ENCODE data around the gene ST7.
"Not testable (repeated sequence)": the region's sequence is repeated elsewhere in the genome, so short reads cannot be mapped to it uniquely, and the experiment has no call there.

ST7 gene

GRCh38 chr7:117245703-117246102 is 292.4 kb downstream of the ST7 start:
- H3K4me3 Mint-ChIP-seq; H3K27me3 Mint-ChIP-seq; H3K4me1 Mint-ChIP-seq (ENCODE audit: low read depth); H3K9me3 Mint-ChIP-seq (ENCODE audit: low read depth); H3K27ac Mint-ChIP-seq; H3K36me3 Mint-ChIP-seq: not testable (repeated sequence)

GRCh38 chr7:117247809-117248208 is 294.5 kb downstream of the ST7 start:
- no peak overlapping the region for H3K27ac Mint-ChIP-seq
- no peaks in the 10 kb centered on the region for H3K36me3 Mint-ChIP-seq
- H3K27me3 Mint-ChIP-seq, result peaks cover 11% of the 10 kb centered on the region
- H3K4me1 Mint-ChIP-seq (ENCODE audit: low read depth), result no peaks in the 10 kb centered on the region
- H3K4me3 Mint-ChIP-seq, result no peak overlapping the region
- H3K9me3 Mint-ChIP-seq (ENCODE audit: low read depth), result no peaks in the 10 kb centered on the region

- Mint-ChIP-seq H3K27me3 (peaks cover 12% of the 10 kb centered on the region), H3K27ac (no peak overlapping the region), H3K36me3 (no peaks in the 10 kb centered on the region), H3K9me3 (ENCODE audit: low read depth) (no peaks in the 10 kb centered on the region), H3K4me3 (no peak overlapping the region), H3K4me1 (ENCODE audit: low read depth) (no peaks in the 10 kb centered on the region)
Measured at GRCh38 chr7:117248829-117249228, 295.5 kb downstream of the ST7 start.

- Mint-ChIP-seq H3K27ac (no peak overlapping the region), H3K27me3 (peaks cover 12% of the 10 kb centered on the region), H3K4me3 (no peak overlapping the region), H3K9me3 (ENCODE audit: low read depth) (no peaks in the 10 kb centered on the region), H3K36me3 (no peaks in the 10 kb centered on the region), H3K4me1 (ENCODE audit: low read depth) (no peaks in the 10 kb centered on the region)
Measured at GRCh38 chr7:117249696-117250095, 296.4 kb downstream of the ST7 start.

- no peak overlapping the region for H3K4me3 Mint-ChIP-seq
- H3K36me3 Mint-ChIP-seq, result no peaks in the 10 kb centered on the region
- no peaks in the 10 kb centered on the region for H3K9me3 Mint-ChIP-seq (ENCODE audit: low read depth)
- no peak overlapping the region for H3K27ac Mint-ChIP-seq
- no peaks in the 10 kb centered on the region for H3K4me1 Mint-ChIP-seq (ENCODE audit: low read depth)
- H3K27me3 Mint-ChIP-seq, result peaks cover 12% of the 10 kb centered on the region
Measured at GRCh38 chr7:117250245-117250644, 296.9 kb downstream of the ST7 start.

- H3K9me3 Mint-ChIP-seq (ENCODE audit: low read depth), result no peaks in the 10 kb centered on the region
- H3K4me1 Mint-ChIP-seq (ENCODE audit: low read depth), result no peaks in the 10 kb centered on the region
- H3K36me3 Mint-ChIP-seq, result no peaks in the 10 kb centered on the region
- no peak overlapping the region for H3K4me3 Mint-ChIP-seq
- H3K27me3 Mint-ChIP-seq, result peaks cover 14% of the 10 kb centered on the region
- H3K27ac Mint-ChIP-seq, result no peak overlapping the region
Measured at GRCh38 chr7:117250801-117251200, 297.5 kb downstream of the ST7 start.

GRCh38 chr7:117251687-117252086 is 298.4 kb downstream of the ST7 start:
- Mint-ChIP-seq H3K36me3 (no peaks in the 10 kb centered on the region), H3K27me3 (peaks cover 17% of the 10 kb centered on the region), H3K27ac (no peak overlapping the region), H3K4me1 (ENCODE audit: low read depth) (no peaks in the 10 kb centered on the region), H3K4me3 (no peak overlapping the region), H3K9me3 (ENCODE audit: low read depth) (no peaks in the 10 kb centered on the region)

- H3K27ac Mint-ChIP-seq, result no peak overlapping the region
Measured at GRCh38 chr7:117259615-117260014, 306.3 kb downstream of the ST7 start.

GRCh38 chr7:117262546-117262945 is 309.2 kb downstream of the ST7 start:
- Mint-ChIP-seq H3K27ac (no peak overlapping the region), H3K9me3 (ENCODE audit: low read depth) (no peaks in the 10 kb centered on the region), H3K4me1 (ENCODE audit: low read depth) (no peaks in the 10 kb centered on the region), H3K36me3 (no peaks in the 10 kb centered on the region), H3K4me3 (no peak overlapping the region), H3K27me3 (peaks cover 2% of the 10 kb centered on the region)

More at GRCh38 chr7:117259615-117260014, 306.3 kb downstream of the ST7 start:
- H3K4me3 Mint-ChIP-seq, result no peak overlapping the region
- H3K27me3 Mint-ChIP-seq, result peaks cover 7% of the 10 kb centered on the region
- H3K9me3 Mint-ChIP-seq (ENCODE audit: low read depth), result no peaks in the 10 kb centered on the region
- H3K4me1 Mint-ChIP-seq (ENCODE audit: low read depth), result no peaks in the 10 kb centered on the region
- no peaks in the 10 kb centered on the region for H3K36me3 Mint-ChIP-seq

GRCh38 chr7:117264716-117265115 is 311.4 kb downstream of the ST7 start:
- Mint-ChIP-seq H3K27me3 (peaks cover 2% of the 10 kb centered on the region), H3K4me3 (no peak overlapping the region), H3K36me3 (no peaks in the 10 kb centered on the region), H3K9me3 (ENCODE audit: low read depth) (no peaks in the 10 kb centered on the region), H3K27ac (no peak overlapping the region), H3K4me1 (ENCODE audit: low read depth) (no peaks in the 10 kb centered on the region)

GRCh38 chr7:117269417-117269816 is 316.1 kb downstream of the ST7 start:
- H3K4me3 Mint-ChIP-seq, result no peak overlapping the region
- no peak overlapping the region for H3K27ac Mint-ChIP-seq
- H3K9me3 Mint-ChIP-seq (ENCODE audit: low read depth), result no peaks in the 10 kb centered on the region
- H3K4me1 Mint-ChIP-seq (ENCODE audit: low read depth), result no peaks in the 10 kb centered on the region
- H3K27me3 Mint-ChIP-seq, result peaks cover 6% of the 10 kb centered on the region
- no peaks in the 10 kb centered on the region for H3K36me3 Mint-ChIP-seq

GRCh38 chr7:117269886-117270285 is 316.6 kb downstream of the ST7 start:
- Mint-ChIP-seq H3K4me1 (ENCODE audit: low read depth) (no peaks in the 10 kb centered on the region), H3K27ac (no peak overlapping the region), H3K36me3 (no peaks in the 10 kb centered on the region), H3K27me3 (peaks cover 6% of the 10 kb centered on the region), H3K9me3 (ENCODE audit: low read depth) (no peaks in the 10 kb centered on the region), H3K4me3 (no peak overlapping the region)

GRCh38 chr7:117270371-117270770 is 317.1 kb downstream of the ST7 start:
- no peak overlapping the region for H3K27ac Mint-ChIP-seq
- no peaks in the 10 kb centered on the region for H3K9me3 Mint-ChIP-seq (ENCODE audit: low read depth)
- peaks cover 6% of the 10 kb centered on the region for H3K27me3 Mint-ChIP-seq
- H3K4me1 Mint-ChIP-seq (ENCODE audit: low read depth), result no peaks in the 10 kb centered on the region
- no peaks in the 10 kb centered on the region for H3K36me3 Mint-ChIP-seq
- no peak overlapping the region for H3K4me3 Mint-ChIP-seq

GRCh38 chr7:117271566-117271965 is 318.3 kb downstream of the ST7 start:
- Mint-ChIP-seq H3K9me3 (ENCODE audit: low read depth) (no peaks in the 10 kb centered on the region), H3K36me3 (no peaks in the 10 kb centered on the region), H3K4me1 (ENCODE audit: low read depth) (no peaks in the 10 kb centered on the region), H3K27me3 (peaks cover 6% of the 10 kb centered on the region), H3K4me3 (no peak overlapping the region), H3K27ac (no peak overlapping the region)

- Mint-ChIP-seq H3K4me1 (ENCODE audit: low read depth) (no peaks in the 10 kb centered on the region), H3K27me3 (peaks cover 6% of the 10 kb centered on the region), H3K27ac (no peak overlapping the region), H3K36me3 (no peaks in the 10 kb centered on the region), H3K4me3 (no peak overlapping the region), H3K9me3 (ENCODE audit: low read depth) (no peaks in the 10 kb centered on the region)
Measured at GRCh38 chr7:117272017-117272759, 318.9 kb downstream of the ST7 start.

GRCh38 chr7:117273325-117273724 is 320.0 kb downstream of the ST7 start:
- H3K4me1 Mint-ChIP-seq (ENCODE audit: low read depth), result no peaks in the 10 kb centered on the region
- no peak overlapping the region for H3K4me3 Mint-ChIP-seq
- H3K27me3 Mint-ChIP-seq, result peaks cover 6% of the 10 kb centered on the region
- H3K9me3 Mint-ChIP-seq (ENCODE audit: low read depth), result no peaks in the 10 kb centered on the region
- no peaks in the 10 kb centered on the region for H3K36me3 Mint-ChIP-seq
- H3K27ac Mint-ChIP-seq, result no peak overlapping the region

Data from activated naive CD8-positive, alpha-beta T cell (primary cell).